HFFc6 (cell line): ENCODE measurements around the gene SLC39A3. TPM values are rescaled to one million over a fixed set of nuclear protein-coding genes. Genes with fewer than 3 reads are reported as not detected.

Experiments used
- DNase-seq: peaks from one replicate; pipeline ENCODE4 v3.0.0-alpha.2; 2018
- H3K27ac Mint-ChIP-seq: 2 replicates; pipeline ENCODE4 v1.8.0; 2020; ENCODE audit warnings: mild to moderate bottlenecking, mixed read lengths
- H3K27me3 Mint-ChIP-seq: 2 replicates; pipeline ENCODE4 v1.8.0; 2021; ENCODE audit warnings: mild to moderate bottlenecking, moderate library complexity, mixed read lengths; ENCODE audit not compliant: insufficient read depth
- H3K36me3 Mint-ChIP-seq: 2 replicates; pipeline ENCODE4 v1.8.0; 2021; ENCODE audit warnings: low read depth, mixed read lengths
- H3K4me1 Mint-ChIP-seq: 2 replicates; pipeline ENCODE4 v1.8.0; 2020; ENCODE audit warnings: low read depth, mixed read lengths
- H3K4me3 Mint-ChIP-seq: 2 replicates; pipeline ENCODE4 v1.8.0; 2020; ENCODE audit warnings: mild to moderate bottlenecking, moderate library complexity, mixed read lengths
- H3K9me3 Mint-ChIP-seq: 2 replicates; pipeline ENCODE4 v1.8.0; 2020; ENCODE audit warnings: mild to moderate bottlenecking, mixed read lengths
- CTCF ChIP-seq: fragments of 200-600 bp; sonication (generic); IDR thresholded peaks from 2 replicates; pipeline ENCODE4 v1.5.0; 2021; ENCODE audit warnings: antibody characterized with exemption, mild to moderate bottlenecking
- long read RNA-seq: library from polyadenylated mRNA; unstranded; transcript quantifications from one replicate; pipeline ENCODE4 v2.0.0, GENCODE V29; 2019
- total RNA-seq, 6 experiments: library from RNA; stranded (reverse); fragmentation: NEBNext Ultra II Directional; extraction: Animal tissue kit (Norgen Biotek cat#: 25700); gene quantifications; 2 replicates in 1 of 6; 3 replicates in 5 of 6; pipeline ENCODE4 v1.2.3, GENCODE V29; 2021

The SLC39A3 gene
- 10 to 100 TPM; 39.2 to 49.1 (median 42.5) TPM for total RNA-seq
- long read RNA-seq, transcript SLC39A3-202 (2 exons, 2,940 nt) = minor isoform, 10 of 127 reads
- long read RNA-seq, transcript SLC39A3-201 (3 exons, 1,502 nt) = major isoform, 108 of 127 reads
- long read RNA-seq, partial matches to known transcripts = 3 of 127 reads
- long read RNA-seq, other reads (novel, unspliced or antisense) = 4 of 127 reads

- H3K27ac Mint-ChIP-seq = peak within 1 kb of the TSS; percentile 9; the same call in 1 of the 2 replicates
- H3K4me3 Mint-ChIP-seq = peak within 1 kb of the TSS; percentile 92
- TF ChIP-seq CTCF = peak; percentile 46
- DNase-seq = peak; percentile 100
- no peaks in the 10 kb centered on the region for H3K9me3 Mint-ChIP-seq
- H3K36me3 Mint-ChIP-seq = peaks cover 21% of the 10 kb centered on the region
- H3K27me3 Mint-ChIP-seq = peaks cover 4% of the 10 kb centered on the region; the same call in 1 of the 2 replicates
- peaks cover 11% of the 10 kb centered on the region for H3K4me1 Mint-ChIP-seq
Measured at GRCh38 chr19:2739602-2740313, at the start of gene SLC39A3. Gene SLC39A3 (minus strand): TSS chr19:2740017. CDS start chr19:2737257, 2,760 bp downstream.

- H3K4me1 Mint-ChIP-seq = peaks cover 23% of the 10 kb centered on the region
- H3K9me3 Mint-ChIP-seq = no peaks in the 10 kb centered on the region
- no peaks in the 10 kb centered on the region; the same call in 1 of the 2 replicates for H3K36me3 Mint-ChIP-seq
Measured at GRCh38 chr19:2788237-2788636, 48.4 kb upstream of the SLC39A3 start.

GRCh38 chr19:2787115-2787514, 47.3 kb upstream of the SLC39A3 start:
- peaks cover 2% of the 10 kb centered on the region; the same call in 1 of the 2 replicates for H3K27me3 Mint-ChIP-seq
- DNase-seq = no peak
- H3K4me3 Mint-ChIP-seq = peak overlapping the region; percentile 57
- H3K9me3 Mint-ChIP-seq = no peaks in the 10 kb centered on the region
- H3K27ac Mint-ChIP-seq = peak overlapping the region; percentile 16; the same call in 1 of the 2 replicates
- peaks cover 27% of the 10 kb centered on the region for H3K4me1 Mint-ChIP-seq
- H3K36me3 Mint-ChIP-seq = no peaks in the 10 kb centered on the region; the same call in 1 of the 2 replicates
- TF ChIP-seq CTCF = no peak

More at GRCh38 chr19:2788237-2788636, 48.4 kb upstream of the SLC39A3 start:
- TF ChIP-seq CTCF = no peak
- Mint-ChIP-seq H3K27ac (no peak overlapping the region; the same call in 1 of the 2 replicates), H3K27me3 (peaks cover 2% of the 10 kb centered on the region; the same call in 1 of the 2 replicates), H3K4me3 (no peak overlapping the region)
- no peak for DNase-seq

- peaks cover 2% of the 10 kb centered on the region for H3K36me3 Mint-ChIP-seq
- H3K4me3 Mint-ChIP-seq = peak within 1 kb of the TSS; percentile 95
- peak within 1 kb of the TSS; percentile 82 for H3K27ac Mint-ChIP-seq
- peaks cover 2% of the 10 kb centered on the region; the same call in 1 of the 2 replicates for H3K27me3 Mint-ChIP-seq
- no peaks in the 10 kb centered on the region for H3K9me3 Mint-ChIP-seq
- TF ChIP-seq CTCF = no peak
- peak; percentile 98 for DNase-seq
- peaks cover 44% of the 10 kb centered on the region for H3K4me1 Mint-ChIP-seq
Measured at GRCh38 chr19:2785244-2785997, 45.6 kb upstream of the SLC39A3 start, which contains the start of gene THOP1. Gene THOP1 (plus strand): TSS chr19:2785503. CDS start chr19:2785663, 160 bp downstream.

- H3K9me3 Mint-ChIP-seq = no peaks in the 10 kb centered on the region
- H3K27me3 Mint-ChIP-seq = peaks cover under 1% of the 10 kb centered on the region; the same call in 1 of the 2 replicates
- peaks cover 49% of the 10 kb centered on the region for H3K4me1 Mint-ChIP-seq
- no peak for TF ChIP-seq CTCF
- no peak for DNase-seq
- H3K36me3 Mint-ChIP-seq = peaks cover 6% of the 10 kb centered on the region
- H3K4me3 Mint-ChIP-seq = peak overlapping the region; percentile 97
- H3K27ac Mint-ChIP-seq = peak overlapping the region; percentile 96
Measured at GRCh38 chr19:2783781-2784145, 43.9 kb upstream of the SLC39A3 start.
